ENCODE results near the gene IRF2BPL.
A peak's percentile ranks its signal among the peaks of the same experiment; 100 is the strongest.
"Not testable (repeated sequence)": the region's sequence is repeated elsewhere in the genome, so short reads cannot be mapped to it uniquely, and the experiment has no call there.

IRF2BPL gene

GRCh38 chr14:77033622-77034589 is 5.4 kb upstream of the IRF2BPL start:
- peak; percentile 87 for DNase-seq (ENCODE audit: low read depth, low spot score)

- DNase-seq (ENCODE audit: low read depth, low spot score), result peak; percentile 87
Measured at GRCh38 chr14:77032844-77033621, 4.5 kb upstream of the IRF2BPL start.

GRCh38 chr14:77032491-77032843 is 4.0 kb upstream of the IRF2BPL start:
- no peak for DNase-seq (ENCODE audit: low read depth, low spot score)

GRCh38 chr14:77031759-77032490 is 3.4 kb upstream of the IRF2BPL start:
- peak; percentile 89 for DNase-seq (ENCODE audit: low read depth, low spot score)

GRCh38 chr14:77027538-77028383 is 747 bp downstream of the IRF2BPL start:
- DNase-seq (ENCODE audit: low read depth, low spot score), result no peak

- no peak for DNase-seq (ENCODE audit: low read depth, low spot score)
Measured at GRCh38 chr14:77026930-77027537, 1.5 kb downstream of the IRF2BPL start.

- no peak for DNase-seq (ENCODE audit: low read depth, low spot score)
Measured at GRCh38 chr14:77026166-77026929, 2.2 kb downstream of the IRF2BPL start.

GRCh38 chr14:77025744-77026165 is 2.8 kb downstream of the IRF2BPL start:
- no peak for DNase-seq (ENCODE audit: low read depth, low spot score)

- no peak for DNase-seq (ENCODE audit: low read depth, low spot score)
Measured at GRCh38 chr14:77024171-77024691, 4.3 kb downstream of the IRF2BPL start.

GRCh38 chr14:77023001-77023996 is 5.2 kb downstream of the IRF2BPL start:
- DNase-seq (ENCODE audit: low read depth, low spot score), result no peak

GRCh38 chr14:77022236-77022852 is 6.2 kb downstream of the IRF2BPL start:
- DNase-seq (ENCODE audit: low read depth, low spot score), result no peak

GRCh38 chr14:77021424-77021823 is 7.1 kb downstream of the IRF2BPL start:
- not testable (repeated sequence) for DNase-seq (ENCODE audit: low read depth, low spot score)

- DNase-seq (ENCODE audit: low read depth, low spot score), result no peak
Measured at GRCh38 chr14:77018785-77019184, 9.7 kb downstream of the IRF2BPL start.

- DNase-seq (ENCODE audit: low read depth, low spot score), result no peak
Measured at GRCh38 chr14:77017666-77018065, 10.8 kb downstream of the IRF2BPL start.

- DNase-seq (ENCODE audit: low read depth, low spot score), result no peak
Measured at GRCh38 chr14:77014734-77015133, 13.8 kb downstream of the IRF2BPL start.

GRCh38 chr14:77014004-77014604 is 14.4 kb downstream of the IRF2BPL start:
- no peak for DNase-seq (ENCODE audit: low read depth, low spot score)

GRCh38 chr14:77012193-77012765 is 16.2 kb downstream of the IRF2BPL start:
- no peak for DNase-seq (ENCODE audit: low read depth, low spot score)
